Measurements from ENCODE around the gene STXBP6. TPM values are rescaled to one million over a fixed set of nuclear protein-coding genes. Genes with fewer than 3 reads are reported as not detected.

STXBP6 gene
- polyA plus RNA-seq (2012; ENCODE audit: insufficient read depth, insufficient read length, low read depth) = 2.0 TPM

- H3K4me3 ChIP-seq (ENCODE audit: low read depth, low read length) = no peak within 1 kb of the TSS
- H3K4me1 ChIP-seq = no peaks in the 10 kb centered on the region
- H3K27me3 ChIP-seq = peaks cover 44% of the 10 kb centered on the region
- no peaks in the 10 kb centered on the region for H3K9me3 ChIP-seq
- H3K36me3 ChIP-seq = no peaks in the 10 kb centered on the region
- TF ChIP-seq, protein P1, sequence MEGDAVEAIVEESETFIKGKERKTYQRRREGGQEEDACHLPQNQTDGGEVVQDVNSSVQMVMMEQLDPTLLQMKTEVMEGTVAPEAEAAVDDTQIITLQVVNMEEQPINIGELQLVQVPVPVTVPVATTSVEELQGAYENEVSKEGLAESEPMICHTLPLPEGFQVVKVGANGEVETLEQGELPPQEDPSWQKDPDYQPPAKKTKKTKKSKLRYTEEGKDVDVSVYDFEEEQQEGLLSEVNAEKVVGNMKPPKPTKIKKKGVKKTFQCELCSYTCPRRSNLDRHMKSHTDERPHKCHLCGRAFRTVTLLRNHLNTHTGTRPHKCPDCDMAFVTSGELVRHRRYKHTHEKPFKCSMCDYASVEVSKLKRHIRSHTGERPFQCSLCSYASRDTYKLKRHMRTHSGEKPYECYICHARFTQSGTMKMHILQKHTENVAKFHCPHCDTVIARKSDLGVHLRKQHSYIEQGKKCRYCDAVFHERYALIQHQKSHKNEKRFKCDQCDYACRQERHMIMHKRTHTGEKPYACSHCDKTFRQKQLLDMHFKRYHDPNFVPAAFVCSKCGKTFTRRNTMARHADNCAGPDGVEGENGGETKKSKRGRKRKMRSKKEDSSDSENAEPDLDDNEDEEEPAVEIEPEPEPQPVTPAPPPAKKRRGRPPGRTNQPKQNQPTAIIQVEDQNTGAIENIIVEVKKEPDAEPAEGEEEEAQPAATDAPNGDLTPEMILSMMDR (IDR thresholded peaks at IDR 0.05; ENCODE audit: low read depth, low read length) = no peak
- DNase-seq = peak; percentile 22
Observed at GRCh38 chr14:25049568-25050268, at the start of gene STXBP6. Gene STXBP6, minus strand, starts transcription at chr14:25050147. Its CDS starts 75,329 bp downstream, at chr14:24974818.

DNA sequence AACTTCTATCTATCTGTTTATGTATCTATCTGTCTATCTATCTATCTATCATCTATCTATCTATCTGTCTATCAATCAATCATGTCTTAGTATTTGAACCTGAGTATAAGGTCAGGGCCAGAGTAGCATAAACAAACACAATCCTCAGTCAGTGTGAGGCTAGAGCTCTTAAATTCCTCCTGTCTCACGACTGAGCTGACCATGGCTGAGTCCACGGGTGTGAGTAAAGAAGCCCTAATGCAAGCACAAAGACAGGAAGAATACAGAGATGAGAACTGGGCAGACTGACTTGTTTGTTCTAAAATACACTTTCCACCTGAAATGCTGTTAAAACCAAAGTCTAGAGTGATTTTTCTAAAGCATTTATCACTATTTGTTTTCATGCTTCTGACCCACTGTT is 47.2 kb upstream of the STXBP6 start:
- H3K27me3 ChIP-seq = no peaks in the 10 kb centered on the region; the same call in 1 of the 2 replicates
- H3K36me3 ChIP-seq = no peaks in the 10 kb centered on the region
- H3K4me1 ChIP-seq = no peaks in the 10 kb centered on the region
- no peak overlapping the region for H3K4me3 ChIP-seq (ENCODE audit: low read depth, low read length)
- TF ChIP-seq, protein P1 (IDR thresholded peaks at IDR 0.05; ENCODE audit: low read depth, low read length) = no peak
- no peaks in the 10 kb centered on the region for H3K9me3 ChIP-seq
- no peak for DNase-seq

GRCh38 chr14:25095736-25096437 is 45.9 kb upstream of the STXBP6 start:
- H3K4me3 ChIP-seq (ENCODE audit: low read depth, low read length) = no peak overlapping the region
- no peaks in the 10 kb centered on the region; the same call in 1 of the 2 replicates for H3K27me3 ChIP-seq

DNA sequence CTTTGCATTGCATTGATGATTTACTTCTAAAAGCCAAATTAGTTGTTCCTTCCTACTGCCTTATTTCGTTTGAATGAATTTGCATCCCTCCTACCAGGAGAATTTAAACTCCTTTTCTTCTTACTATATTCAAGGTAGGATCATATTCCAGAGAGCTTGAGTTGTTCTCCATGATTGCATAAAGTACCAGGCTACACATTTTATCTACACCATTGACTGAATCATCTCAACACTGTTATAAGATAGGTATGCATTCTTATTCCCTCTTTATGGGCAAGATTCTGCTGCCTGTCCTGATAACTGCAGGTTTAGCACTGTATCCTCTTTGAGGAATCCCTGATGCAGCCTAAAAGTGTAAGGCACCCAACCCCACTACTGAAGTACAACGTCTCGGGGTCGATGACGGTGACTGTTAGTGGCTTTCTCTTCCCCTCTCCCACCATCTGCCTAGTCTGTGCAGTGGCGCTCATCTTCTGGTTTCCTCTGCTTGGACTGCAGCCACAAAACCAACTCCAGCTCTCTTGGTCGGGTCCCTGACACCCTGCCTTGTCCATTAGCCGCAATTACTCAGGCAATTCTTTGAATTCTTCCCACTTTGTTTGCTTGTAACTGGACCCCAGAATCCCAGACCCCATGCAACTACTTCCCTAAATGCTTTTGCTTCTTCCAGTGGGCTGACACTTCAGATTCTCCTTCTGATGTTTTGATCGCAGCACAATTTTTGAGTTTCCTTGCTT is 44.4 kb upstream of the STXBP6 start:
- H3K4me1 ChIP-seq = no peaks in the 10 kb centered on the region
- H3K27me3 ChIP-seq = no peaks in the 10 kb centered on the region
- no peak for DNase-seq
- no peak overlapping the region for H3K4me3 ChIP-seq (ENCODE audit: low read depth, low read length)
- no peaks in the 10 kb centered on the region for H3K36me3 ChIP-seq
- H3K9me3 ChIP-seq = no peaks in the 10 kb centered on the region
- TF ChIP-seq, protein P1 (IDR thresholded peaks at IDR 0.05; ENCODE audit: low read depth, low read length) = no peak

More at GRCh38 chr14:25095736-25096437, 45.9 kb upstream of the STXBP6 start:
- Histone ChIP-seq H3K9me3 (no peaks in the 10 kb centered on the region), H3K36me3 (no peaks in the 10 kb centered on the region), H3K4me1 (no peaks in the 10 kb centered on the region)
- no peak for DNase-seq
- TF ChIP-seq, protein P1 (IDR thresholded peaks at IDR 0.05; ENCODE audit: low read depth, low read length) = no peak

GRCh38 chr14:25092258-25092740 is 42.4 kb upstream of the STXBP6 start:
- H3K4me3 ChIP-seq (ENCODE audit: low read depth, low read length) = no peak overlapping the region
- TF ChIP-seq, protein P1 (IDR thresholded peaks at IDR 0.05; ENCODE audit: low read depth, low read length) = no peak
- no peak for DNase-seq
- no peaks in the 10 kb centered on the region for H3K36me3 ChIP-seq
- no peaks in the 10 kb centered on the region for H3K27me3 ChIP-seq
- no peaks in the 10 kb centered on the region for H3K9me3 ChIP-seq
- no peaks in the 10 kb centered on the region for H3K4me1 ChIP-seq

Measured in BE2C (cell line).